Measurements from ENCODE around the gene SCN11A.

Gene SCN11A

DNA sequence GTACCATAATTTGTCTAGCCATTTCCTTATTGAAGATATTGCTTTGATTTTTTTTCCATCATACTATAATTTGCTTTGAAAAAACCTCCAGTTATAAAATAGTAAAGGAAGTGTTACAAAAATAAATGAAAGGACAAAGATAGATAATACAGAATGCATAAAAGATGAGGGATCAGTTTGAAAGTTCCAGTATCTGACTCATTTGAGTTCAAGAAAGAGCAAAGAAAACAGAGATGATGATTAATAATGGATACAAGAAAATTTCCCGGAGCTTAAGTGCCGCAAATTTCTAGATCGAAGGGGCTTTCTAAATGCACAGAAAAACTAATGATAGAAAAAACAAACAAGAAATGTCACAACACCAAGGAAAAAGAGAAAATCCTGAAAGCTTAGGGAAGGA is 4.4 kb upstream of the SCN11A start:
- DNase-seq (ENCODE audit: low read depth in 1 of 2, low spot score in 1 of 2) = no peak
- in situ Hi-C loops (cut with HindIII; ENCODE audit: low pct_unique_long_range_greater_than_20kb, low sequenced_read_pairs) = no loop called here
- TF ChIP-seq JUND (IDR thresholded peaks at IDR 0.05; ENCODE audit: low read depth) = no peak

DNA sequence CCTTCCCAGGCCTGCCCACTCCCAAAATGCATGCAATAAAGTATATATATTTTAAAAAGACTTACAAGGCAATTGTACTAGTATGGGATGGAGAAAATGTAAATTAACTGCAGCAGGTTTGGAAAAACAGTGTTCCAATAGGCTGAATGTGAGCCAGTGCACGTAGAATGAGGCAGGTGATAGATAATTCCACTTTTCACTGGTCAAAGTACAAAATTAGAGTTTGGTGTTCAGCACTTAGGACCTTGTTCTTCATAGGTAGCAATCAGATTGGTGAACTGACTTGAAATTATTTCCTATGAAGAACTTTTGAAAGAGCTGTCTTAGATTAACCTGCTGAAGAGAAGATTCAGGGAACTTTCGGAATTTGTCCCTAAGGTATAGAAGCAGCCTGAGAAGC is 2.0 kb upstream of the SCN11A start:
- DNase-seq (ENCODE audit: low read depth in 1 of 2, low spot score in 1 of 2) = no peak
- in situ Hi-C loops (cut with HindIII; ENCODE audit: low pct_unique_long_range_greater_than_20kb, low sequenced_read_pairs) = no loop called here
- TF ChIP-seq JUND (IDR thresholded peaks at IDR 0.05; ENCODE audit: low read depth) = no peak

DNA sequence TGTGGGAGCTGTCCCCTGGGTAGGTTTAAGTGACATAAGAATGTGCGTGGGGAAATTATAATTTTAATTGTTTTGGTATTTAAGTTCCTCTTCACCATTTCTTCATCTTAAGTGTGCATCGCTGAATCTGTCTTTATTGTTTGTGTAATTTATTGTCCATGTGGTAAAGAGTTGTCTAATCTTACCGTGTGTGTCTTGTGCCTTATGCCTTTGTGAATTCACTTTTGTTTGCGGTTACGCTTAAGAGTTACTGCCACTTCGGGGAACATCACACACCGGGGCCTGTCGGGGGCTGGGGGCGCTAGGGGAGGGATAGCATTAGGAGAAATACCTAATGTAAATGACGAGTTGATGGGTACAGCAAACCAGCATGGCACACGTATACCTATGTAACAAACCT is 839 bp upstream of the SCN11A start:
- TF ChIP-seq JUND (IDR thresholded peaks at IDR 0.05; ENCODE audit: low read depth) = no peak
- in situ Hi-C loops (cut with HindIII; ENCODE audit: low pct_unique_long_range_greater_than_20kb, low sequenced_read_pairs) = no loop called here
- DNase-seq (ENCODE audit: low read depth in 1 of 2, low spot score in 1 of 2) = no peak

DNA sequence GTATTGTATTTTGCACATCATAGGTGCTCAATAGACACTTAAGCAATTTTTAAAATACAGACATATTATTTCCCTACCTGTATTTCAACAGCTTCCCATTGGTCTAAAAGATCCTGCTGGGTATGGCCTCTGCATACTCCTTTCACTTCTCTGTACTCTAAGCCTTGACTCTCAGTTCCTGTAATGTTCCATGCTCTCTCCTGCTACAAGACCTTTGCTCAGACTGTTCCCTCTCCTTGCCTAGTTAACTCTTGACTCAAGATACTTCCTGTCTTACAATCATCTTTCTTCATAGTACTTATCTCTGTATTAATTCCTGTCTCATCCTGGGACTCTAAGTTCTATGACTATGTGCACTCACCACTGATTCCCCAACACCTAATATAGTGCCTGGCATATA is 1.7 kb downstream of the SCN11A start:
- no peak for DNase-seq (ENCODE audit: low read depth in 1 of 2, low spot score in 1 of 2)
- in situ Hi-C loops (cut with HindIII; ENCODE audit: low pct_unique_long_range_greater_than_20kb, low sequenced_read_pairs) = no loop called here
- TF ChIP-seq JUND (IDR thresholded peaks at IDR 0.05; ENCODE audit: low read depth) = no peak

DNA sequence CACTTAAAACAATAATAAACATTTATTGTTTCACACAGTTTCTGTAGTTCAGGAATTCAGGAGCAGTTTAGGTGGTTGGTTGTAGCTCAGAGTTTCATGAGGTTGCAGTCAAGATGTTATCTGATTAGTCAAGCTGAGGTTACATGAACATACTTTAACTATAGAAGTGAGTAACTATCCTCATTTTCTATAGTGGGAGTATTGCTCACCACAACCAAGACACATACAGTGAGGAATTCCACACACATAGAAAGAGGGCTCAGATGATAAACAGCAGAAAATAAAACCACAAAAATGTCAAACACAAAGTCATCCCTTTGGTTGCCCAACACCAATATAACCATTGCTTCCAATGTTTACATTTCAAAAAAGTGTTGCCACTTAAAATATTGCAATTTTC is 13.6 kb downstream of the SCN11A start:
- no peak for TF ChIP-seq JUND (IDR thresholded peaks at IDR 0.05; ENCODE audit: low read depth)
- no peak for DNase-seq (ENCODE audit: low read depth in 1 of 2, low spot score in 1 of 2)
- in situ Hi-C loops (cut with HindIII; ENCODE audit: low pct_unique_long_range_greater_than_20kb, low sequenced_read_pairs) = no loop called here

DNA sequence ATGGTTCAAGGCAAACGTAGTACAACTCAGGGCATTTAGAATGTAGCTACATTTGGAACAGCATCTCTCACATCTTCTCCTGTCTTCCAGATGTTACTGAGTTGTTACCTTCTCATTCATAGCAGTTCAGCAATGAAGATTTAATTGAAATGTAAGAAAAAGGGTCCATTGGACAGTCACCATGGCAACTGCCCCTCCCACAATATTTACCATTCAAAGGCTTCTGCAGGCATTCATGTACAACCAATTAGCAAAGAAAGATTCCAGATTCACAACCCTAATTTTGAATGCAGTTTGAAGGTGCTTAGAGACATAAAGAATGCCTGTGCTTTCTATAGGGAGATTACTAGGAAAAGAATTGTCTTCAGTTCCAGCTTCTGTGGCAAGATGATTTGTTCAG is 22.2 kb downstream of the SCN11A start:
- in situ Hi-C loops (cut with HindIII; ENCODE audit: low pct_unique_long_range_greater_than_20kb, low sequenced_read_pairs) = no loop called here
- TF ChIP-seq JUND (IDR thresholded peaks at IDR 0.05; ENCODE audit: low read depth) = no peak
- DNase-seq (ENCODE audit: low read depth in 1 of 2, low spot score in 1 of 2) = no peak

DNA sequence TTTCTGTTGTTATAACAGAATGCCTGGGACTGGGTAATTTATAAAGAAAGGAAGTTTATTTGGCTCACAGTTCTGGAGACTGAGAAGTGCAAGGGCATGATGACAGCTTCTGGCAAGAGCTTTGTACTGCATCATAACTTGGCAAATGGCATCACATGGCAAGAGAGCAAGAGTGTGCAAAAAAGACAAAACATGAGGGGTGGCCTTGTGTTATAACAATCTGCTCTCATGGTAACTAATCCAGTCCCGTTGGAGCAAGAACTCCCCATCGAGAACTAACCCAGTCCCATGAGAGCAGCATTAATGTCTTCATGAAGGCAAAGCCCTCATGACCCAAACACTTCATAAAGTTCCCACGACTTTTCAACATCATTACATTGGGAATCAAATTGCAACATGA is 23.2 kb downstream of the SCN11A start:
- in situ Hi-C loops (cut with HindIII; ENCODE audit: low pct_unique_long_range_greater_than_20kb, low sequenced_read_pairs) = no loop called here
- no peak for TF ChIP-seq JUND (IDR thresholded peaks at IDR 0.05; ENCODE audit: low read depth)
- no peak for DNase-seq (ENCODE audit: low read depth in 1 of 2, low spot score in 1 of 2)

DNA sequence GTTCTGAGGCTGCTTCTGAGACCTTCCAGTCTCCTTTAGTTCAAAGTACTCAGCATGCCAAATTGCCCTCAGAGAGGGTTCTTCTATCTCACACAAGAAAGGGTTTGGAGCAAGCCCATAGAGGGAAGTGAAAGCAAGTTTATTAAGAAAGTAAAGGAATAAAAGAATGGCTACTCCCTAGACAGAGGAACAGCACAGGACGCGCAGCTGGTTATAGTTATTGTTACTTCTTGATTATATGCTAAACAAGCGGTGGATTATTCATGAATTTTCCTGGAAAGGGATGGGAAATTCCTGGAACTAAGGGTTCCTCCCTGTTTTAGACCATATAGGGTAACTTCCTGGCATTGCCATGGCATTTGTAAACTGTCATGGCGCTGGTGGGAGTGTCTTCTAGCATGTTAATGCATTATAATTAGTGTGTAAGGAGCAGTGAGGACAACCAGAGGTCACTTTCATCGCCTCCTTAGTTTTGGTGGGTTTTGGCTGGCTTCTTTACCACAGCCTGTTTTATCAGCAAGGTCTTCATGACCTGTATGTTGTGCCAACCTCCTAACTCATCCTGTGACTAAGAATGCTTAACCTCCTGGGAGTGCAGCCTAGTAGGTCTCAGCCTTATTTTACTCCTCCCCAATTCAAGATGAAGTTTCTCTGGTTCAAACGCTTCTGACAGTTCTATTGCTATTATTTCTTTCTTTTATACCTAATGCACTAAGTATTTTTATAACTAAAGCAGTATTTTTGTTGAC is 26.3 kb downstream of the SCN11A start:
- DNase-seq (ENCODE audit: low read depth in 1 of 2, low spot score in 1 of 2) = peak in 1 of 2 experiments; percentile 18
- in situ Hi-C loops (cut with HindIII; ENCODE audit: low pct_unique_long_range_greater_than_20kb, low sequenced_read_pairs) = no loop called here
- TF ChIP-seq JUND (IDR thresholded peaks at IDR 0.05; ENCODE audit: low read depth) = no peak

DNA sequence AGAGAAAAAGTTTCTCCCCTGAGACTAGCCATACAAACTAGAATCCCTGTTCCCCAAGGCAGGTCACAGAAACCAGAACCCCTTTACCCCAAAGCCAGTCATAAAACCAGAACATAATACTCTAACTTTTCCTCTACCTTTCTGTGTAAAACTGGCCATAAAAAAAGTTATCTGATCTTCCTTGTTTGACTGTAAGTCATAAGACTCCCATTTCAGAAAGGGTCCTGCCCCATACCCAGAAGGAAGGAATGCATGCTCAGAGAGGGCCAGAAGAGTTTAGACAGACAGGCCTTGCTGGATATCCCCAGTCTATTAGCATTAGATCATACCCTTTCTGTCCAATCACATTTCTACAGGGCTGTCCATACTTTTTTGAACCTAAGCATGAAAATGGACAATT is 27.2 kb downstream of the SCN11A start:
- in situ Hi-C loops (cut with HindIII; ENCODE audit: low pct_unique_long_range_greater_than_20kb, low sequenced_read_pairs) = no loop called here
- no peak for DNase-seq (ENCODE audit: low read depth in 1 of 2, low spot score in 1 of 2)
- TF ChIP-seq JUND (IDR thresholded peaks at IDR 0.05; ENCODE audit: low read depth) = no peak

DNA sequence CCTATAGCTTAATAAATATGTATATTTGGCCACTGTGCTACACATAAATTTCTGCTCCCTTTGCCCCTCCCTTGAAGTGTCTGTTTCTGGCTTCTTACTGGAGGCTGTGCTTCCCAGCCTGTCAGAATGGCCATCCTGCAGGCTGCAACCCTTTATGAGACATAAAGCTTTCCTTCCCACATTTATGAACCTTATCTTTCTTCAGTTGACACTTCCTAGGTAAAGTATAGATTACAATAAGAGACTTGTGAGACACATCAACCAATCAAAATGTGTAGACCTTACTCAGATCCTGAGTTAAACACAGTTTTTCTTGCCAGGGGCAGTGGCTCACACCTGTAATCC is 29.5 kb downstream of the SCN11A start:
- DNase-seq (ENCODE audit: low read depth in 1 of 2, low spot score in 1 of 2) = no peak
- TF ChIP-seq JUND (IDR thresholded peaks at IDR 0.05; ENCODE audit: low read depth) = no peak
- in situ Hi-C loops (cut with HindIII; ENCODE audit: low pct_unique_long_range_greater_than_20kb, low sequenced_read_pairs) = no loop called here

DNA sequence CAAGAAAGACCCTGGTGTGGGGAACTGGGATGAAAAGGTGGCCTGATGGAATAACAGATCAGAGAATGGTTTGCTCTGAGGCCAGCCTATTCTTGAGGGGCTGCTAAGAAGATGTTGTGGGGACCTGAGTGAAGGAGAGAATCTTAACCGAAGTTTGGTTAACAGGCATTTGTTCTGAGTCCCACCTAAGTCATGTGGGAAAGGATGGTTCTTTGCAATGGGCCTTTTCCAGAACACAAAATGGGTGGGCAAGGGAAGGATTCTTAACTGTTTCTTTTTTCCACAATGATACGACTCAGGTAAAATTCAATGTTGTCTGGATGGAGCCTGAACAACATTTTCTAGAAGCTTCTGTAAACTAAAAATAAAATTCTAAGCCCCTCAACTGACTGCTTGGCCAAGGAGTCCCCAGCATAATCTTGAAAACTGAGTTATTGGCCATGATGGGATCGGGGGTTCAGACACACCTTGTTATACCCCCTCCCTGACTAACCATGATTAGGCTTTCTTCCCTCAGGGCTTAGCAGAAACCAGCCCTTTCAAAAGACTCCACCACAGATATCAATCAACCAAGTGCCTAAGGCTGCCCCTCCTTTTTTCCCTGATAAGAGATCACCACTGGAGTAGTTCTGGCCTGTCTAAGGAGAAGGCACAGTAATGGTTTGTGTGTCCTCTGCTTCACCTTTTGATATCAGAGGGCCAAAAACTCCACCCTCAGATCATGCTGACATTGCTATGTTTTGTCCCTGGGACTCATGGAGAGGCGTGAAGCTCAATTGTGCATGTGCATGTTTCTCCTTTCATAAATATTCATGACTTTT is 30.1 kb downstream of the SCN11A start:
- no peak for DNase-seq (ENCODE audit: low read depth in 1 of 2, low spot score in 1 of 2)
- in situ Hi-C loops (cut with HindIII; ENCODE audit: low pct_unique_long_range_greater_than_20kb, low sequenced_read_pairs) = no loop called here
- no peak for TF ChIP-seq JUND (IDR thresholded peaks at IDR 0.05; ENCODE audit: low read depth)

DNA sequence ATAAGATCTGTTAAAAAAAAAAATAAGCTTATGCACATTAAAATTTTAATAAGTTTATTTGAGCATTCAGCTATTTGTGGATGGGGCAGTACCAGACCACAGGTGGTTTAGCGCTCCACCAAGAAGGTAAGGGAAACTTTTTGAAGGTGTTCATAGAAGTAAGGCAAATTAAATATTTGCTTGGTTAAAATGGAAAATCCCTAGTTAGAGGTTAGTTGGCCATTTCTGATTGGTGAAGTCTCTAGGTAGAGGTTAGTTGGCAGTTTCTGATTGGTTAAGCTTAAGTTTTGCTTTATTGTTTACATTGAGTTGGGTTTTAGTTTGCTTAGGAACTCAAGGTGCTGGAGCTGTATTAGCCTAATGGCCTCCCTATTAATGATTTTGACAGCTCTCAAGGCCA is 30.7 kb downstream of the SCN11A start:
- in situ Hi-C loops (cut with HindIII; ENCODE audit: low pct_unique_long_range_greater_than_20kb, low sequenced_read_pairs) = no loop called here
- no peak for TF ChIP-seq JUND (IDR thresholded peaks at IDR 0.05; ENCODE audit: low read depth)
- DNase-seq (ENCODE audit: low read depth in 1 of 2, low spot score in 1 of 2) = no peak

DNA sequence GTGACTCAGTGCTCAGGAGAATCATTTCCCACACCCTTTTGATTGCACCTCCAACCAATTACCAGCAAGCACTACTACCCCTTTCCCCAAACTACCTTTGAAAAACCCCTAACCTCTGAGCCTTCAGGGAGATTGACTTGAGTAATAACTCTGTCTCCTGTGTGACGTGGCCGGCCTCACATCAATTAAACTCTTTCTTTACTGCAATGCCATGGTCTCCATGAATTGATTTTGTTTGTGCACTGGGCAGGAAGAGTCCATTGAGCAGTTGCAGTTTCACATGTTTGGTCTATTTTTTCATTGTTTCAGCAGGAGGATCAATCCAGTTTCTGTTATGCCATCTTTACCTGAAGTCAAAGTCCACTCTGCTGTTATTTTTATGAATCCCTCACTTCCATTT is 32.4 kb downstream of the SCN11A start:
- TF ChIP-seq JUND (IDR thresholded peaks at IDR 0.05; ENCODE audit: low read depth) = no peak
- in situ Hi-C loops (cut with HindIII; ENCODE audit: low pct_unique_long_range_greater_than_20kb, low sequenced_read_pairs) = no loop called here
- no peak for DNase-seq (ENCODE audit: low read depth in 1 of 2, low spot score in 1 of 2)

All from T47D (cell line).